ENCODE measurements around the gene CLIC1.

GRCh38 chr6:31784098-31784925, 48.0 kb upstream of the CLIC1 start:
- TF ChIP-seq POLR2A (IDR thresholded peaks at IDR 0.05): no peak
- TF ChIP-seq CTCF (IDR thresholded peaks at IDR 0.05): no peak
